Measurements from ENCODE around the gene USB1. TPM values are rescaled to one million over a fixed set of nuclear protein-coding genes. Genes with fewer than 3 reads are reported as not detected.
"Not testable (repeated sequence)": the region's sequence is repeated elsewhere in the genome, so short reads cannot be mapped to it uniquely, and the experiment has no call there.

USB1 gene
- polyA plus RNA-seq, 1 experiment: 86.2 TPM

DNA sequence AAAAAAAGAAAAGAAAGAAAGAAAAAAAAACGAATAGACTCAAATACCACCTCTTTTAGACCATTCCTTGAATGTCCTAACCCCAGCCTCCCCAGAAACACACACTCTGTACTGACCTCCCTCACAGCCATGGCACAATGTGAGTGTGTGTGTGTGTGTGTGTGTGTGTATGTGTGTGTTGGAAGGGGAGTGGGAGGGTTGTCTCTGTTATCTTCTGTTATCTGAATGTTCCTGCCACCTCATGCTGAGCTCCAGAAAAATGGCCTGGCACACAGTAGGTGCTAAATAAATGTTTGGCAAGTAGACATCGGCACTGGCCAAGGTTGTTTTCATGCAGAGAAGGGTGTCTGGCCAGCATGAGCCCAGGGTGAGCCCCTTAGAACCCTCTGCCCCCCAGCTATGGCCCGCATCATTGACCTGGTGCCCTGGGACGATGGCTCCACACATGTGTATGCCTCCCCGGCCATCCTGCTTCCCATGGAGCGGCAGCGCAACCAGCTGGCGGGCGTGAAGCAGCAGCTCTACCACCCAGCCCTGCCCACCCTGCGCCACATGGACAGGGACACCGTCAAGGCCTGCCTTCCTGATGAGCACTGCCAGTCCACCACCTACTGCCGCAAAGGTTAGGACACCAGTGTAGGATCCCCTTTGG lies 23.7 kb upstream of the USB1 start:
- TF ChIP-seq, protein P1, sequence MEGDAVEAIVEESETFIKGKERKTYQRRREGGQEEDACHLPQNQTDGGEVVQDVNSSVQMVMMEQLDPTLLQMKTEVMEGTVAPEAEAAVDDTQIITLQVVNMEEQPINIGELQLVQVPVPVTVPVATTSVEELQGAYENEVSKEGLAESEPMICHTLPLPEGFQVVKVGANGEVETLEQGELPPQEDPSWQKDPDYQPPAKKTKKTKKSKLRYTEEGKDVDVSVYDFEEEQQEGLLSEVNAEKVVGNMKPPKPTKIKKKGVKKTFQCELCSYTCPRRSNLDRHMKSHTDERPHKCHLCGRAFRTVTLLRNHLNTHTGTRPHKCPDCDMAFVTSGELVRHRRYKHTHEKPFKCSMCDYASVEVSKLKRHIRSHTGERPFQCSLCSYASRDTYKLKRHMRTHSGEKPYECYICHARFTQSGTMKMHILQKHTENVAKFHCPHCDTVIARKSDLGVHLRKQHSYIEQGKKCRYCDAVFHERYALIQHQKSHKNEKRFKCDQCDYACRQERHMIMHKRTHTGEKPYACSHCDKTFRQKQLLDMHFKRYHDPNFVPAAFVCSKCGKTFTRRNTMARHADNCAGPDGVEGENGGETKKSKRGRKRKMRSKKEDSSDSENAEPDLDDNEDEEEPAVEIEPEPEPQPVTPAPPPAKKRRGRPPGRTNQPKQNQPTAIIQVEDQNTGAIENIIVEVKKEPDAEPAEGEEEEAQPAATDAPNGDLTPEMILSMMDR (IDR thresholded peaks at IDR 0.05; ENCODE audit: insufficient read depth, low read depth, low read length): no peak
- POLR2A ChIA-PET: no interaction called here
- DNase-seq (ENCODE audit: low read depth): no peak
- Histone ChIP-seq H3K4me3 (ENCODE audit: low read depth, low read length) (no peak overlapping the region), H3K27me3 (ENCODE audit: control insufficient read depth, insufficient read depth, low read length) (peaks cover 7% of the 10 kb centered on the region), H3K36me3 (ENCODE audit: control insufficient read depth, insufficient read depth, low read length) (no peaks in the 10 kb centered on the region)
- CTCF ChIA-PET: interaction anchor here (1.9 kb wide), 1 partner anchor 71 kb away, joined by 5 read pairs; no protein-coding TSS in a partner anchor

DNA sequence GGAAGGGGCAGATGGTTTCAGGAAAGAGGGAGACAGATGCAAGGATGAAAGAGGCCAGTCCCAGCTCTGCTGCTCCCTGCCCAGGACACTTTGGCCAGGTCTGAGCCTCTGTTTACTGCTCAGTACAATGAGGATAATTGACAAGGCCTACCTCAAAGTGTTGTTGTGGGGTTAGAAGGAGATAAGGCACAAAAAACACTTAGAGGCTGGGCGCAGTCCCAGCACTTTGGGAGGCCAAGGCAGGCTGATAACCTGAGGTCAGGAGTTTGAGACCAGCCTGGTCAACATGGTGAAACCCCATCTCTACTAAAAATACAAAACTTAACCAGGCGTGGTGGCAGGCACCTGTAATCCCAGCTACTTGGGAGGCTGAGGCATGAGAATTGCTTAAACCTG lies 23.1 kb upstream of the USB1 start:
- DNase-seq (ENCODE audit: low read depth); POLR2A ChIA-PET; H3K4me3 ChIP-seq (ENCODE audit: low read depth, low read length); H3K27me3 ChIP-seq (ENCODE audit: control insufficient read depth, insufficient read depth, low read length); H3K36me3 ChIP-seq (ENCODE audit: control insufficient read depth, insufficient read depth, low read length): not testable (repeated sequence)
- CTCF ChIA-PET: interaction anchor here (1.9 kb wide), 1 partner anchor 72 kb away, joined by 5 read pairs; no protein-coding TSS in a partner anchor

DNA sequence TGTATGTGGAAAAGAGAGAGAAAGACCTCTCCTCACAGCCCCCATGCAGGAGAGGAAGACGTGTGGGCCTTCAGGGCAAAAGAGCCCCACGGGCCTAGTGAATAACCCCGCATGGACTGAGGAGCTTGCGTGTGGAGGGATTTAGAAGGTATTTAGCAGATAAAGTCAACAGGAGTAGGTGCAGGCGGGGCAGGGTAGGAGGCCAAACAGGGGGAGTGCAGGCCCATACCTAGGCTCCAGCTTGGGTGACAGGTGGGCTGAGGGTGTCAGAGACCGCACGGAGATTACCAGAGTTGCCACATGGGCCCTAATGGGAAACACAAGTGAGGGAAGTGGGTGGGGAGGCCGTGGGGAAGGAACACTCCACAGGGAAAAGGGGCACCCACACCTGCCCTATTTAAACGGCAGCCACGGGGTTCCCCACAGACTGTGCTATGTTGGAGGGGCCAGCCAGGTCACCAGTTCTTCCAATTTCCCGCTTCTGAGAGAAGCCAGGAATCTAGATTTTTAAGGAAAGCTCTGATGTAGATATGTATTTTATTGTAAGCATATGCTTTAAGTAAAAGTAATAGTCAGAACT lies 22.1 kb upstream of the USB1 start:
- no peak overlapping the region for H3K4me3 ChIP-seq (ENCODE audit: low read depth, low read length)
- TF ChIP-seq, protein P1 (IDR thresholded peaks at IDR 0.05; ENCODE audit: insufficient read depth, low read depth, low read length): no peak
- H3K27me3 ChIP-seq (ENCODE audit: control insufficient read depth, insufficient read depth, low read length): peaks cover 6% of the 10 kb centered on the region
- ChIA-PET POLR2A (no interaction called here), CTCF (interaction anchor here (1.2 kb wide), 1 partner anchor 10 kb away, joined by 3 read pairs; no protein-coding TSS in a partner anchor)
- DNase-seq (ENCODE audit: low read depth): no peak
- H3K36me3 ChIP-seq (ENCODE audit: control insufficient read depth, insufficient read depth, low read length): no peaks in the 10 kb centered on the region

DNA sequence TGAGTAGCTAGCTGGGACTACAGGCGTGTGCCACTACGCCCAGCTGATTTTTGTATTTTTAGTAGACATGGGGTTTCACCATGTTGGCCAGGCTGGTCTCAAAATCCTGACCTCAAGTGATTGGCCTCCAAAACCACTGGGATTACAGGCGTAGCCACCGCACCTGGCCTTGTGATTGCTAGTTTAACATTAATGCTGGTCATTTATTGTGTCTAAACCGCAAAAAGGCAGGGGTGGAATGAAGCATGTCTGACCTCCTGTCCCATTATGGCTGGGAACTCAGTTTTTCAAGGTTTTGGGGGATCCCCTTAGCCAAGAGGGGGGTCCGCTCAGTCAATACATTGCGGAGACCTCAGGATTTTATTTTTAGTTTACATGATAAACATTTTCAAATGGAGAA lies 19.6 kb upstream of the USB1 start:
- Histone ChIP-seq H3K27me3 (ENCODE audit: control insufficient read depth, insufficient read depth, low read length) (peaks cover 2% of the 10 kb centered on the region; the same call in 1 of the 2 replicates), H3K4me3 (ENCODE audit: low read depth, low read length) (no peak overlapping the region), H3K36me3 (ENCODE audit: control insufficient read depth, insufficient read depth, low read length) (no peaks in the 10 kb centered on the region)
- ChIA-PET POLR2A (no interaction called here), CTCF (interaction anchor here (2.6 kb wide), 1 partner anchor 74 kb away, joined by 6 read pairs; no protein-coding TSS in a partner anchor)
- TF ChIP-seq, protein P1 (IDR thresholded peaks at IDR 0.05; ENCODE audit: insufficient read depth, low read depth, low read length): no peak
- no peak for DNase-seq (ENCODE audit: low read depth)

DNA sequence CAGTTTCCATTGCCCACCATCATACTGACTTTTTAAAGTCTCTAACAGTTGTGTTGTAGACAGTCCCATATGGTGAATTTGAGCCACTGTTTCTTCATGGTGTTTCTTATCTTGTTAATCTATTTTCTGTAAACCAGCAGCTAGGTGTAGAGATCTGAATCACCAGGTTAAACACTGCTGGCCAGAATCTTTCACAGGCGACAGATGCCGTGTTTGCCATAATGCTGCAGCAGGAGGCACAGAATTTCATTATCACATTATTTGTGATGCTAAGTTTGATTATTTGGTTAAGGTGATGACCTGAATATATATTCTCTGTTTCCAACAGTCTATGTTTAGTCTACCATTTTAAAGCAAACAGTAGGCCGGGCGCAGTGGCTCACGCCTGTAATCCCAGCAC lies 18.8 kb upstream of the USB1 start:
- POLR2A ChIA-PET: no interaction called here
- no peaks in the 10 kb centered on the region for H3K36me3 ChIP-seq (ENCODE audit: control insufficient read depth, insufficient read depth, low read length)
- H3K4me3 ChIP-seq (ENCODE audit: low read depth, low read length): no peak overlapping the region
- TF ChIP-seq, protein P1 (IDR thresholded peaks at IDR 0.05; ENCODE audit: insufficient read depth, low read depth, low read length): no peak
- H3K27me3 ChIP-seq (ENCODE audit: control insufficient read depth, insufficient read depth, low read length): peaks cover 2% of the 10 kb centered on the region; the same call in 1 of the 2 replicates
- DNase-seq (ENCODE audit: low read depth): no peak
- CTCF ChIA-PET: interaction anchor here (2.6 kb wide), 1 partner anchor 75 kb away, joined by 6 read pairs; no protein-coding TSS in a partner anchor

Measured in BJ (cell line).